Inferior parietal cortex (tissue), 1 donor: ENCODE results near the gene FCSK.

Experiments used
- DNase-seq: peaks from one replicate; pipeline ENCODE4 v3.0.0-alpha.2; 2016; ENCODE audit errors: extremely low spot score

The FCSK gene

GRCh38 chr16:70453117-70453891 lies 1.1 kb upstream of the FCSK start:
- no peak for DNase-seq

- no peak for DNase-seq
Observed at GRCh38 chr16:70453892-70454221, 538 bp upstream of the FCSK start.

GRCh38 chr16:70455910-70456309 lies 1.5 kb downstream of the FCSK start:
- no peak for DNase-seq

GRCh38 chr16:70457446-70458166 lies 3.2 kb downstream of the FCSK start:
- DNase-seq = no peak

GRCh38 chr16:70460737-70461261 lies 6.4 kb downstream of the FCSK start:
- DNase-seq = no peak

GRCh38 chr16:70463235-70463634 lies 8.8 kb downstream of the FCSK start:
- DNase-seq = no peak

GRCh38 chr16:70465999-70466804 lies 11.8 kb downstream of the FCSK start:
- no peak for DNase-seq

GRCh38 chr16:70466805-70467076 lies 12.3 kb downstream of the FCSK start:
- DNase-seq = no peak

GRCh38 chr16:70467113-70467512 lies 12.7 kb downstream of the FCSK start:
- no peak for DNase-seq

GRCh38 chr16:70467608-70468007 lies 13.2 kb downstream of the FCSK start:
- no peak for DNase-seq

- no peak for DNase-seq
Observed at GRCh38 chr16:70468776-70469525, 14.6 kb downstream of the FCSK start.

- DNase-seq = no peak
Observed at GRCh38 chr16:70470141-70470926, 15.9 kb downstream of the FCSK start.

- DNase-seq = no peak
Observed at GRCh38 chr16:70470927-70471341, 16.5 kb downstream of the FCSK start.

GRCh38 chr16:70472786-70473433 lies 18.5 kb downstream of the FCSK start:
- DNase-seq = no peak

- DNase-seq = no peak
Observed at GRCh38 chr16:70473446-70474319, 19.3 kb downstream of the FCSK start.

- no peak for DNase-seq
Observed at GRCh38 chr16:70474320-70475053, 20.1 kb downstream of the FCSK start.

- DNase-seq = no peak
Observed at GRCh38 chr16:70475054-70475871, 20.9 kb downstream of the FCSK start.
